HG02973 (cell line): ENCODE data around the gene SHANK2.
"Not testable (repeated sequence)": the region's sequence is repeated elsewhere in the genome, so short reads cannot be mapped to it uniquely, and the experiment has no call there.

Experiments used
- ATAC-seq: cut with Tn5 transposase; IDR thresholded peaks from one replicate; pipeline ENCODE4 v1.9.1; 2021; ENCODE audit warnings: moderate library complexity; ENCODE audit not compliant: unreplicated experiment

Gene SHANK2

DNA sequence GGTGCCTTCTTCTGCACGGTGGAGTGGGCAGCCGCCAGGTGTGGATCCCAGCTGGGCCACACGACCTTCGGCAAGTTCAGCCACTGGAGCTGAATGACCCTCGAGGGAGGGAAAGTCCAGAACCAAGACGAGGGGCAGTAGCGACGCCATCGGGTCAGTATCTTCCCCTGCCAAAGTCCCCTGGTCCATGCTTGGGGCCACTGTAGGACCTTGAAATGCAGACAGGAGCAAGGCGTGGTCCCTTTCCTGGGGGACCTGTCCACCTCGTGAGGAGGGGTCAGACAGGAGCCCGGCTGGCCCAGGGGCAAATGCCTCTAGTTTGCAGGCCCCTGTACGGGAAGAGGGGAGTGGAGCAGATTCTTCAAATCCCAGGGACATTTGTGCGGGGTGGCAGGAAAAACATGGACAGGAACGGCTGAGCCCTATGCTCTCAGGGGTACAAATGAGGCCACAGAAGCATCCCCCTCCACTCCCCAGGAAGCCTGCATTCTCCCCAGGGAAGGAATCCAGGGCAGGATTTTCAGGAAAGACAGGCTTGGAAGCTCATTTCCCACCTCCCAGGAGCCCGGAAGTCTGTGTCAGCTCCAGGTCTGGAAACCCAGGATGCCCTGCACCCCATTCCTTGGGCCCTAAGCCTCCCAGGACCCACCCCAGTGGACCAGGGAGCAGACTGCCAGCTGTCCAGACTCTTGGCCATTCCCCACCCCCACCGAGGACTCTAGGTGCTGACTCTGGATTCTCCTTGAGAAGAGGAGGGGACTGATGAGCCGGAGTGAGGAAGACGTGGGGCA, 6.6 kb downstream of the SHANK2 start:
- ATAC-seq = no peak

- no peak for ATAC-seq
These were observed 8.1 kb downstream of the SHANK2 start for GRCh38 chr11:71244116-71244810.

- ATAC-seq = no peak
These were observed 10.0 kb downstream of the SHANK2 start for GRCh38 chr11:71242391-71242790.

DNA sequence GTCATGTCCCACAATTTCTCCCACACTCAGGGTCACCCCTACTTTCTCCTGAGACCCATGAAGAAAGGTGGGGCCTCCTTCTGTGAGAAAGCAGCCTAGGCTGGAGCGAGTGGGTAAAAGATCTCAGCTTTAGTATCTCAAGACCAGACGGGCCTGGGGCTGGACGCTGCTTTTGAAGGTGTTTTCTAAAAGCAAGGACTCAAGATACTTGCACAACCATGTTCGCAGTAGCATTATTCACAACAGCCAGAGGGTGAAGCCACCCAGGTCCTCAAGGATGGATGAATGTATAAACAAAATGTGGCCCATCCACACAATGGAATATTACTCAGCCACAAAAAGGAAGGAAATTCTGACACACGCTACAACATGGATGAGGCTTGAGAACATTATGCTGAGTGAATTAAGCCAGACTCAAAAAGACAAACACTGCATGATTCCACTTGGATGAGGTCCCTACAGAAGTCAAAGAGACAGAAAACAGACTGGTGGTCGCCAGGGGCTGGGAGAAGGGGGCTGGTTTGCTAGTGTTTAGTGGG, 10.6 kb downstream of the SHANK2 start:
- no peak for ATAC-seq

DNA sequence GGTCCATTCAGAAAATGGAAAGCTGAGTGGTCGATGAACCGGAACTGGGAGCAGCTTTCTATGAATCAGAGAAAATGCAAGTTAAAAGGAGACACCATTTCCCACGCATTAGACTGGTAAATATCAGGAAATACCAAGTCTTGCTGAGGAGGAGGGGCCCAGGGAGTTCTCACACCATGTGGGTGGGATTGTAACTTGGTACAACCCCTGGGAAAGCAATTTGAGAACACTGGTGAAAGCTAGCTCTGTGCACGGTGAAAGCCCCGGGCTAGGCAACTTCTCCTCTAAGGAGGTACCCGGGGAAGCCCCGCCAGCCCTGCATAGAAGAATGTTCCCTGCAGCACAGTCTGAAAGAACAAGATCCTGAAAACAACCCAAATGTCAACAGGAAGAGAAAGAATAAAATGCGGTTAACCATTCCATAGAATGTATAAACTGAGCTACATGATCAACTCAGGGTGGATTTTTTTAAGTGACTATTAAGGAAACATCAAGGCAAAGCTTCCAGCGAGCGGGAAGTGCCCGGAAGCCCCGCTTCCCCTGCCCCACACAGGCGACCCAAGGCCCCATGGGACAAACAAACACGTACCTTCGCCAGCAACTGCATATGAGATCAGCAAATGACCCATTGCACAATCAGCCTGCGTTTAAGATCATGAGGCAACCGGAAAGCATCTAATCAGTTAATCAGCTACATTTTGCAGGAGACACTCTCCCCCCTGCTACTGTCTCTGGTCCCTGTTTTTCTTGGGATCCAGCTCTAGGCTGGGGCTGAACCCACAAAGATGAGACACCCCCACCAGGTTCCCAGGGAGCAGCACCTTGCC, 11.3 kb downstream of the SHANK2 start:
- no peak for ATAC-seq

DNA sequence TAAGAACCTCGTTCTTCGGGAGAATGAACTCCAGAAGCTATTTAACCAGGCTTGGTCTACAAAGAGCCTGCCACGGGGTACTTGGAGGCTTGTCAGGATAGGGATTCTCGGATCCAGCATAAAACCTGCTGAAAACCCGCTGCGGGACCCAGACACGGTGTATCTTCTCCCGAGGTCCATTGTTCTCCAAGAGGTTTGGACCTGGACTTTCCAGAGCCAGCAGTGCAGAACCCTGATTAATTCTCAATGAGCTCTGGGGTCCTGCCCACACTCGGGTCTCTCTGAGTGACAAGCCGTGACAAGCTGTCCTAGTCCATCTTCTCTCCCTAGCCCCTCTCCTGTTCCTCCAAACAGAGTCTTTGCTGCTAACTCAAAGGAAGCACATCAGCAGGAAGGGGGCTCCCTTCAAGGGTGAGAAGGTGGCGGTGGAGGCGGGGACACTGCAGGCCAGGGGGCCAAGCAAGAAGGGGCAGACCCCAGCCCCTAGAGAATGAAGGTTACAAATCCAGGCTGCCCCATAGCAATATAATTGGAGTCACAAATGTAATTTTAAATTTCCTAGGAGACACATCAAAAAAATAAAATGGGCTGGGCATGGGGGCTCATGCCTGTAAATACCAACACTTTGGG, 12.2 kb downstream of the SHANK2 start:
- no peak for ATAC-seq

DNA sequence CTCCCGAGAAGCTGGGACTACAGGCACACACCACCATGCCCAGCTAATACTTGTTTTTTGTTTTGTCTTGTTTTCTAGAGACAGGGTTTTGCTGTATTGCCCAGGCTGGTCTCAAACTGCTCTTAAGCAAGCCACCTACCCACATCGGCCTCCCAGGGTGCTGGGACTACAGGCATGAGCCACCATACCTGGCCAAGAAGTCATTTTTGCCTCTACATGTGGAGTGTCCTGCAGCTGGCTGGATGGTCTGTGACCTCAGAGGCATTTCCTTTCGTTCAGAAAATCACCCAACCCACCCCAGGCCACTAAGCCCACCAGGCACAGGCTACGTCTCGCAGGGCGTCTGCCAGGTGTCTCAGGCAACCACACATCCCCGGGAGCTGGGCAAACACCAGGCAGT, 12.8 kb downstream of the SHANK2 start:
- no peak for ATAC-seq

- no peak for ATAC-seq
These were observed 13.4 kb downstream of the SHANK2 start for GRCh38 chr11:71238941-71239340.

- no peak for ATAC-seq
These were observed 14.0 kb downstream of the SHANK2 start for GRCh38 chr11:71238285-71238875.

GRCh38 chr11:71237853-71238252, 14.5 kb downstream of the SHANK2 start:
- no peak for ATAC-seq

DNA sequence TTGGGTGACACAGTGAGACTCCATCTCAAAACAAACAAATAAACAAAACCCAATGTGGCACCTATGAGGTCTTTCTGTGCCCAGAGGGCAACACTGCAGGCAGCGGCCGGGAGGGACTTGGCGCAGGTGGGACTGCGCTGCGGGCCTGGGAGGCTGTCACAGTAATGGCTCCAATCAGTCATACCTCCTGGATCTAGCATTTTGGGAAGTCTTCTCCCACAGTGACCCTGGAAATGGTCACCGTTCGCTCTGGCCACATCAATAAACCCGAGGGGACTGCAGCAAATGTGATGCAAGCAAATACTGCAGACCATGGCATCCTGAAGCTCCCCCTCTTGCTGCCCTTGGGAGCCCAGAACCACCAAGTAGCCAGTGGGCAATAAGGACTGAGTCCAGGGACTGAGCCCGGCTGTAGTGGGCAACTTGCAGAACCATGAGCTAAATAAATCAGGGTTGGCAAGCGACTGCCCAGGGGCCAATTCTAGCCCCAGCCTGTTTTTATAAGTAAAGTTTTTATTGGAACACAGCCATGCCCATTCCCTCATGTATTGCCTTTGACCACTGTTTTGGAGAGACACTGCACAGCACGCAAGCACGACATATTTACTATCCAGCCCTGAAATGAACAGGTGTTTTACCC, 15.4 kb downstream of the SHANK2 start:
- no peak for ATAC-seq

GRCh38 chr11:71235719-71236118, 16.7 kb downstream of the SHANK2 start:
- ATAC-seq = no peak

- not testable (repeated sequence) for ATAC-seq
These were observed 18.2 kb downstream of the SHANK2 start for GRCh38 chr11:71233896-71234852.

- ATAC-seq = no peak
These were observed 20.0 kb downstream of the SHANK2 start for GRCh38 chr11:71232364-71232763.

- ATAC-seq = no peak
These were observed 23.4 kb downstream of the SHANK2 start for GRCh38 chr11:71228961-71229360.

GRCh38 chr11:71227058-71227659, 25.2 kb downstream of the SHANK2 start:
- no peak for ATAC-seq

- ATAC-seq = no peak
These were observed 28.4 kb downstream of the SHANK2 start for GRCh38 chr11:71223671-71224660.
